ENCODE data around the gene TXNL4B.

GRCh38 chr16:72110662-72111615 lies 17.5 kb upstream of the TXNL4B start:
- TF ChIP-seq POLR2A (IDR thresholded peaks at IDR 0.05; ENCODE audit: low read length) (no peak), GATA1 (IDR thresholded peaks at IDR 0.05; ENCODE audit: low read depth, low read length) (no peak)
